Right lobe of liver (tissue), 6 donors: ENCODE measurements around the gene BCKDK. TPM values are rescaled to one million over a fixed set of nuclear protein-coding genes. Genes with fewer than 3 reads are reported as not detected.

Source experiments
- ATAC-seq, 4 donors: fragments of 200-7000 bp; cut with Tn5 transposase; one replicate each; pipeline ENCODE4 v1.9.1; 2020; ENCODE audit warnings: mild to moderate bottlenecking in 4 of 4, moderate library complexity in 4 of 4
- DNase-seq, 3 donors: peaks; one replicate each; pipeline ENCODE4 v3.0.0-alpha.2; 2020
- H3K27ac ChIP-seq, 3 donors: fragments of 200-600 bp; one replicate each; pipeline ENCODE4 v1.8.0; 2022
- H3K27me3 ChIP-seq, 2 donors: fragments of 200-600 bp; one replicate each; pipeline ENCODE4 v1.8.0; 2022
- H3K36me3 ChIP-seq, 4 donors: fragments of 200-600 bp; sonication (generic) in 1 of 4; one replicate each; pipeline versions ENCODE4 v1.5.1 to v1.8.0; 2017 to 2022; ENCODE audit warnings: control low read depth in 1 of 4
- H3K4me1 ChIP-seq, 4 donors: fragments of 200-600 bp; sonication (generic) in 1 of 4; one replicate each; pipeline versions ENCODE4 v1.5.1 to v1.8.0; 2017 to 2022; ENCODE audit warnings: control low read depth in 1 of 4
- H3K4me3 ChIP-seq, 3 donors: fragments of 200-600 bp; one replicate each; pipeline ENCODE4 v1.8.0; 2022
- H3K9me3 ChIP-seq, 4 donors: fragments of 200-600 bp; sonication (generic) in 1 of 4; one replicate each; pipeline versions ENCODE4 v1.5.1 to v1.8.0; 2017 to 2022; ENCODE audit warnings: control low read depth in 1 of 4
- CTCF ChIP-seq, 4 donors: fragments of 200-600 bp in 3 of 4; fragments of 450-650 bp in 1 of 4; IDR thresholded peaks; one replicate each; pipeline versions ENCODE4 v1.5.1 to v1.8.0; 2016 to 2022; ENCODE audit warnings: antibody characterized with exemption in 4 of 4, mild to moderate bottlenecking in 2 of 4
- POLR2A ChIP-seq: fragments of 450-650 bp; IDR thresholded peaks from one replicate; pipeline ENCODE4 v1.6.1; 2017; ENCODE audit warnings: antibody characterized with exemption, mild to moderate bottlenecking
- WGBS: methylation state at CpG from one replicate; pipeline ENCODE4 v1.1.6; 2018; ENCODE audit warnings: low coverage, low lambda C conversion rate; ENCODE audit not compliant: insufficient coverage; ENCODE audit errors: missing lambda C conversion rate; 5-methylcytosine and 5-hydroxymethylcytosine counted together
- intact Hi-C, 2 donors: fragments of 100-400 bp; cut with DNase I; formaldehyde crosslinking; loops; one replicate each; pipeline versions ENCODE4 v1.11.2 to v1.14.1; 2022
- total RNA-seq, 6 experiments: library from RNA; depleted of rRNA in 2 of 6; stranded (reverse); fragments of >200 nt in 2 of 6; fragmentation: NEBNext Ultra II Directional in 3 of 6; extraction: Animal tissue kit (Norgen Biotek cat#: 25700) in 3 of 6; gene quantifications; one replicate each; pipeline versions ENCODE4 v1.1.0 to v1.2.4, GENCODE V29; 2016 to 2023
- donor health status: DM: no; HTN: yes; CAD: no.
- donor health status: DM: no; HTN: no; CAD: no.
- donor health status: DM: no; HTN: no; CAD: no.
- donor health status: DM: no; HTN: yes; CAD: no.
- donor health status: DM: no; HTN: yes; CAD: no.

BCKDK gene
- total RNA-seq, 6 experiments from 2014 or later = 34.8 to 61.5 (median 41.8) TPM

GRCh38 chr16:31106509-31107464 is 1.4 kb upstream of the BCKDK start:
- Histone ChIP-seq H3K4me1 (peaks cover 0 to 37% (median 3%) of the 10 kb centered on the region in 4 donors), H3K4me3 (no peak overlapping the region), H3K36me3 (peaks cover 0 to 8% (median 0%) of the 10 kb centered on the region in 4 donors), H3K27me3 (no peaks in the 10 kb centered on the region), H3K9me3 (no peaks in the 10 kb centered on the region), H3K27ac (peak overlapping the region in 2 of 3 donors; percentile 62 to 71)
- no peak for TF ChIP-seq POLR2A
- TF ChIP-seq CTCF (IDR thresholded peaks at IDR 0.05) = no peak
- 64% methylated on average over 23 of the region's 28 CpGs for WGBS
- ATAC-seq = no peak
- intact Hi-C loops = no loop called here
- DNase-seq = no peak

GRCh38 chr16:31107465-31107867 is 720 bp upstream of the BCKDK start:
- intact Hi-C loops = no loop called here
- TF ChIP-seq CTCF (IDR thresholded peaks at IDR 0.05) (no peak), POLR2A (no peak)
- DNase-seq (no peak), ATAC-seq (no peak)
- no peaks in the 10 kb centered on the region for H3K27me3 ChIP-seq
- peaks cover 0 to 14% (median 1%) of the 10 kb centered on the region in 4 donors for H3K36me3 ChIP-seq
- no peak overlapping the region for H3K4me3 ChIP-seq
- peaks cover 0 to 44% (median 8%) of the 10 kb centered on the region in 4 donors for H3K4me1 ChIP-seq
- H3K27ac ChIP-seq = peak overlapping the region in 1 of 3 donors; percentile 90
- no peaks in the 10 kb centered on the region for H3K9me3 ChIP-seq
- WGBS = 90% methylated on average over 6 of the region's 6 CpGs

- no peaks in the 10 kb centered on the region for H3K9me3 ChIP-seq
- WGBS = 44% methylated on average over 5 of the region's 57 CpGs
- no peaks in the 10 kb centered on the region for H3K27me3 ChIP-seq
- H3K27ac ChIP-seq = peak overlapping the region; percentile 90 to 96 (median 91)
- H3K36me3 ChIP-seq = peaks cover 0 to 14% (median 1%) of the 10 kb centered on the region in 4 donors
- DNase-seq (no peak), ATAC-seq (no peak)
- TF ChIP-seq POLR2A (no peak), CTCF (IDR thresholded peaks at IDR 0.05) (no peak)
- peak overlapping the region; percentile 70 to 97 (median 95) for H3K4me3 ChIP-seq
- intact Hi-C loops = no loop called here
- peaks cover 0 to 59% (median 20%) of the 10 kb centered on the region in 4 donors for H3K4me1 ChIP-seq
These were observed 790 bp downstream of the BCKDK start for GRCh38 chr16:31108794-31109558.

GRCh38 chr16:31109622-31110021 is 1.4 kb downstream of the BCKDK start:
- WGBS = 76% methylated on average over 5 of the region's 12 CpGs
- intact Hi-C loops = no loop called here
- no peak for TF ChIP-seq POLR2A
- no peak for TF ChIP-seq CTCF (IDR thresholded peaks at IDR 0.05)
- Histone ChIP-seq H3K36me3 (peaks cover 0 to 14% (median 1%) of the 10 kb centered on the region in 4 donors), H3K27ac (peak overlapping the region in 1 of 3 donors; percentile 74), H3K27me3 (no peaks in the 10 kb centered on the region), H3K9me3 (no peaks in the 10 kb centered on the region), H3K4me3 (no peak overlapping the region), H3K4me1 (peaks cover 0 to 65% (median 23%) of the 10 kb centered on the region in 4 donors)
- ATAC-seq (no peak), DNase-seq (no peak)
